ENCODE results near the gene TRAF7.
"Not testable (repeated sequence)": the region's sequence is repeated elsewhere in the genome, so short reads cannot be mapped to it uniquely, and the experiment has no call there.

Gene TRAF7

DNA sequence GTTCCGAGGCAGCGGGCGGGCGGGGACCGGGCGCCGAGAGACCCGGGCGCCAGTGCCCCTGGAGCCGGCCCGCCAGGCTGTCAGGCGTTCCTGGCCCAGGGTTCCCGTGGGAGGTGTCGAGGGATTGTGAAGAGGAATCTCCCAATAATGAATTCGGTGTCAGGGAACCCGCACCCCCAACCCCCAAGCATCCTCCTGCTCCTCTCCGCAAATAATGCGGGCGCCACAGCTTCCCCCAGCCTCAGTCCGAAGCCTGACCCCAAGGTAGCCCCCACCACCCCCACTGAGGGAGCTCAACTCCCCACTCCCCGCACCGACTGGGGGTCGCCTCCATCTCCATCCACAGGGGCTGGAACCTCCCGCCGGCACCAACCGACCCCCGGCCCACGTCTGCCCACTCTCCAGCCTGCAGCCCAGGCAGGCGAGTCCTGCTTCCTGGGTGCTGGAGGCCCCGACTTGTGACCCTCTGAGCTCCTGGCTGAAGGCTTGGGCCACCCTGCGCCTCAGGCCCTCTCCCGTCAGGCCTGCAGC is 41.5 kb downstream of the TRAF7 start:
- in situ Hi-C loops (cut with MboI; ENCODE audit: low sequenced_read_pairs), result no loop called here

DNA sequence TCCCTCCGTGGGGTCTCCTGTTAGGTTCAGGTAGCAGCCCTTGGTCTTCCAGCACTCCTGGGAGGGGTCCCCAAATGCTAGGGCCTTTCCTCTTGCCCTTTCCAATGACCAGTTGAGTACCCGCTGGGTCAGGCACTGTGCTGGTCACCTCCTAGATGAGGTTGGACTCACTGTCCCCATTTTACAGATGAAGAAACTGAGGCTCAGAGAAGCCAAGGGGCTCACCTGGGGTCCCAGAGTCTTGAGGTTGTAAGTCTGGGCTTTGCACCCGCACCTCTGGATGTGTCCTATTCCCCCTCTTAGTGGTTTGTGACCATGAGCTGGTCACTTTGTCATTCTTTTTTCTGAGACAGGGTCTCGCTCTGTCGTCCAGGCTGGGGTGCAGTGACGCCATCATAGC is 42.2 kb downstream of the TRAF7 start:
- in situ Hi-C loops (cut with MboI; ENCODE audit: low sequenced_read_pairs), result no loop called here

DNA sequence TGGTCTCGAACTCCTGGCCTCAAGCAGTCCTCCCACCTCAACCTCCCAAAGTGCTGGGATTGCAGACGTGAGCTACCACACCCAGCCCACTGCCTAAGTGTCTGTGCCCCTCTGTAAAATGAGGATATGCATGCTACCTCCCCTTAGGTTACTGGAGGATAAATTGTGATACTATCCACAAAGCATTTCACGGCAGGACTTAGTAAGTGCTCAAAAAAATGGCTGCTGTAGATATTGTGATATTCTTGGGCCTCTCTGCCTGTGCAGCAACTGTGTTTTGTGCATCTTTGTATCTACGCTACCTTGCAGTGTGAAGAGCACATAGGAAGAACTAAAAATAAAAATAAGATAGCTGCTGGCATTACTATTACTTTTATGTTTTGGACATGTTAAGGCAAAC is 42.7 kb downstream of the TRAF7 start:
- in situ Hi-C loops (cut with MboI; ENCODE audit: low sequenced_read_pairs), result no loop called here

DNA sequence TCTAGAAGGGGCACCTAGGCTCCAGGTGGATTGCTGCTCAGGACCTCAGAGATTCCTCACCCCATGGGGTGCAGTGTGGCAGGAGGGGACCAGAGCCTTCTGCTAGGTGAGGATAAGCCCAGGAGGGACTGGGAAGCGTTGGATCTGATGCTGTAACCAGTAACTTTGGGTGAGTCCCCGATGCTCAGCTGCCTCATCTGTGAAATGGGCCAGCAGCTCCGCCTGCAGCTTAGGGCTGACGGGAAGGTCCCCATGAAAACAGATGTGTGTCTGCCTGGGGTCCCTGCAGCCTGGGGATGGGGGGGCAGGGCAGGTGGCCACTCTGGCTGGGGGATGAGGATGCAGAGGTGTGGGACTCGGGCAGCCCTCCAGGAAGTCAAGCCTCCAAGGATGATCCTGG is 43.5 kb downstream of the TRAF7 start:
- in situ Hi-C loops (cut with MboI; ENCODE audit: low sequenced_read_pairs), result no loop called here

DNA sequence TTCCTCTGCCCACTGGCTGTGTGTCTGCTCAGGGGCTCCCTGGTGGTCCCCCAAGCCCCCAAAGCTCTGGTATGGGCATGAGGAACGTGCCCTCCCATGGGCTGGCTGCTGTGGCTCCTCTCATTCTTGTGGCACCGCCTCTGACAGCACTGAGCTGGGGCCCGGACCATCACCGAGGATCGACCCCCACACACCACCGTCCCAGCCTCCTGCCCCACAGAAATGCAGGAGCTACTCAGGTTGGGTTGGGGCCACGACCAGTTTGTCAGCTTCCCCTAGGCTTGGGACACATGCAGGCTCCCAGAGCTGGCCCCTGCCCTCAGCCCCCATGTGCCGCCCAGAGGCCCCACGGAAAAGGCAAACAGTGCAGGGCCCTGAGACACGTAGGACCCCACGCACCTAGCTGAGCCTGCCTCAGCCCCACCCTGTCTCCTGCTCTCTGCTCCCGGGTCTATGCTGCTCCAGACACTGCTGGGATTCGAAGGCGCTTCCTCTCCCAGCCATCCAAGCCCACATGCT is 44.1 kb downstream of the TRAF7 start:
- in situ Hi-C loops (cut with MboI; ENCODE audit: low sequenced_read_pairs), result no loop called here

- in situ Hi-C loops (cut with MboI; ENCODE audit: low sequenced_read_pairs), result no loop called here
Measured at GRCh38 chr16:2200313-2200712, 44.7 kb downstream of the TRAF7 start.

GRCh38 chr16:2203119-2203688 is 47.6 kb downstream of the TRAF7 start:
- in situ Hi-C loops (cut with MboI; ENCODE audit: low sequenced_read_pairs), result not testable (repeated sequence)

DNA sequence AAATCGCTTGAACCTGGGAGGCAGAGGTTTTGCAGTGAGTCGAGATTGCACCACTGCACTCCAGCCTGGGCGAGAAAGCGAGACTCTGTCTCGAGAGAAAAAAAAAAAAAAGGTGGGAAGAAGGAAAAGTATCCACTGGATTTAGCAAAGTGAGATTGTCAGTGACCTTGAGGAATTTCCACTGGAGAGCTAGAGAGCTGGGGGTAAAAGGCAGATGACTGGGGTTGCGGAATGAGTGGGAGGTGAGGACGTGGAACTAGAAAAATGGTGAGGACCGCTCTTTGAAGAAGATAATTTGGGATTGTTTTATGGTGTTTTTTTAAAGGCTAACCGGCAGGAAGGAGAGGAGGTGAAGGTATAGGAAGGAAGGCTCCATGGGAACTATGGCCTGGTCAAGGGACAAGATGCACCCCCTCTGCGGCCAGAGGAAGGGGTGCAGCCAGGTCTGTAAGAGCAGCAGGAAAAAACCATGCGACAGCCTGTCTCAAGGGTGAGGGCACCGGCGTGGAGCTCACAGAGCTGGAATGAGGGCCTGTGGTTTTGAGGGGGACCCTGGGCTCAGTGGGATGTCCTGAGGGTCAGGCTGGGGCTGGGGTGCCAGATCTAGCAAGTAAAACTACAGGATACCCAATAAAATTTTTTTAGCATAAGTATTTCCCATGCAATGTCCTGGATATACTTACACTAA is 49.0 kb downstream of the TRAF7 start:
- in situ Hi-C loops (cut with MboI; ENCODE audit: low sequenced_read_pairs), result no loop called here

- in situ Hi-C loops (cut with MboI; ENCODE audit: low sequenced_read_pairs), result no loop called here
Measured at GRCh38 chr16:2205104-2205966, 49.8 kb downstream of the TRAF7 start, which contains the start of gene MLST8. TSS of gene MLST8 (plus strand) at chr16:2205454. CDS start at chr16:2206086, 632 bp downstream.

- in situ Hi-C loops (cut with MboI; ENCODE audit: low sequenced_read_pairs), result no loop called here
Measured at GRCh38 chr16:2205967-2206313, 50.4 kb downstream of the TRAF7 start.

- in situ Hi-C loops (cut with MboI; ENCODE audit: low sequenced_read_pairs), result no loop called here
Measured at GRCh38 chr16:2206420-2206779, 50.8 kb downstream of the TRAF7 start.

GRCh38 chr16:2206780-2207433 is 51.3 kb downstream of the TRAF7 start:
- in situ Hi-C loops (cut with MboI; ENCODE audit: low sequenced_read_pairs), result no loop called here

DNA sequence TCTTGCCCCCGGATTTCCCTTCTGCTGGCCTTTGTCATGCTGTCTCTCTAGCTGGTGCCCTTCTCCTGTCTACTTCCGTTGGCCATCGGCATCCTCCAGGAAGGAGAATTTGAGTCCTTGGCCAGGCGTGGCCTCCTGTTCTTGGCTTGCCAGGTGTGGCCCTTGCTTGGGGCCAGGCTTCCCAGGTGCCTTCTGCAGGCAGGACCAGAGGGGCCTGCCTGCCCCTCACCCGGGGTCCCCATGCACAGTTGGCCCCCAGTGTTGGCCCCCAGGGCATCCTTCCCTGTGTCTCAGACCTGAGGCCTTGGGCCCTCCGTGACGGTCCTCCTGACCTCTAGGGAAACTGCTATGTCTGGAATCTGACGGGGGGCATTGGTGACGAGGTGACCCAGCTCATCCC is 52.3 kb downstream of the TRAF7 start:
- in situ Hi-C loops (cut with MboI; ENCODE audit: low sequenced_read_pairs), result no loop called here

GRCh38 chr16:2208308-2208707 is 52.7 kb downstream of the TRAF7 start:
- in situ Hi-C loops (cut with MboI; ENCODE audit: low sequenced_read_pairs), result no loop called here

DNA sequence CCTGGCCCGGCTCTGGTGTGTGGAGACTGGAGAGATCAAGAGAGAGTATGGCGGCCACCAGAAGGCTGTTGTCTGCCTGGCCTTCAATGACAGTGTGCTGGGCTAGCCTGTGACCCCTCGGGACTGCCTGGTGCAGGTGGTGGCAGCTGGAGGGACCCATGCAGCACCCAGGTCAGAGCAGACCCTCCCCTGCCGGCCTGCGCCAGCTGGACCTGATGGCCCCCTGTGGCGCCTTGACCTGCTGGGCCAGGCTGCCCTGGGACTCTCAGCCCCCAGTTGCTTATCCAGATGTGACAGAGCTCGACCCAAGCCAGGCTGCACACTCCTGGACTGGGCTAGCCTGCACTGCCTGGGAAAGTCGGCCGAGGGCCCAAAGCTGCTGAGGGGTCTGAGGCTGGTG is 53.2 kb downstream of the TRAF7 start:
- in situ Hi-C loops (cut with MboI; ENCODE audit: low sequenced_read_pairs), result no loop called here

DNA sequence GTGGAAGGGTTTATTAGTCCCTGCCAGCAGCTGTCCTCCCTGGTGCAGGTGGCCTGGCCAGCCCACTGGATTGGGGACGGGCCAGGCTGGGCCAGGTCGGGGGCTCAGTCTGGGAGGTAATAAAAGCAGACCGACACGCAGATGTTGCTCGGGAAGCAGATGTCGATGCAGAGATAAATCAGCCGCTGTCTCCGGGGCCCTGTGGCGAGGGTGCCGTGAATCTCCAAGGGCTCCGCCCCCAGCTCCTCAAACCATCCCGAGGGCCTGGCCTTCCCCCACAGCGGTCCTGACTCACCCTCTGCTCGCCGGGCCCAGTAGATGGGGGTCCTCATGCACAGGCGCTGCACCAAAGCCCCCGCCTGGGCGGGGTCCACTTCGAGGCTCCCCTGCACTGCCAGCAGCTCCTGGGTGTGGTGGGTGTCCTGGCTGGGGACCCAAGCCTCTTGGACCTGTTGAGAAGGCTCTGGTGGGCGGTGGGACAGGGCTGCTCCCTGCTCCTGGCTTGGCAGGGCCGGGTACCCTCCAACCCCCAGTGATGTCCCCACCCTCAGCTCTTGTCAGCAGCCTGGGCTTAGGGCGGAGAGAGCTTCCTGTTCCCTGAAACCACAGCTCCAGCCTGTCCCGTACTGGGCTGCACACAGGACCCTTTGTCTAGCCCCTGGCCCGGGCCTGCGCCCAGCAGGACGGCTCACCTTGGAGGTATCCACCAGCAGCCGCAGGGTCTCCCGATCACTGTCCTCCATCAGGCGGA is 53.9 kb downstream of the TRAF7 start:
- in situ Hi-C loops (cut with MboI; ENCODE audit: low sequenced_read_pairs), result no loop called here

DNA sequence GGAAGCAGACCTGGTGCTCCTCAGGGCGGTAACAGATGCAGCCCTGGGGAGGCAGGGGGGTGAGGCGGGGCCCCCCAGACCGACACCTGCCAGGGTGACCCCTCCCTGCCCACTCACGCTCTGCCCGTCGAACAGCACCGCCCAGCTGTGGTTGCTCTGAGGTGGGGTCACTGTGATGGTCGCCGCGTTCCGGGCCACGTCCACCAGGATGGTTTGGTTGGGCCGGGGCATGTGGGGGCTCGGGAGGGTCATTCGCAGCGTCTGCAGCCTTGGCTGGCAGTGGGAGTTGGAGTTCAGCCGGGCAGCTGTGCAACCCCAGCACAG is 54.4 kb downstream of the TRAF7 start:
- in situ Hi-C loops (cut with MboI; ENCODE audit: low sequenced_read_pairs), result no loop called here

DNA sequence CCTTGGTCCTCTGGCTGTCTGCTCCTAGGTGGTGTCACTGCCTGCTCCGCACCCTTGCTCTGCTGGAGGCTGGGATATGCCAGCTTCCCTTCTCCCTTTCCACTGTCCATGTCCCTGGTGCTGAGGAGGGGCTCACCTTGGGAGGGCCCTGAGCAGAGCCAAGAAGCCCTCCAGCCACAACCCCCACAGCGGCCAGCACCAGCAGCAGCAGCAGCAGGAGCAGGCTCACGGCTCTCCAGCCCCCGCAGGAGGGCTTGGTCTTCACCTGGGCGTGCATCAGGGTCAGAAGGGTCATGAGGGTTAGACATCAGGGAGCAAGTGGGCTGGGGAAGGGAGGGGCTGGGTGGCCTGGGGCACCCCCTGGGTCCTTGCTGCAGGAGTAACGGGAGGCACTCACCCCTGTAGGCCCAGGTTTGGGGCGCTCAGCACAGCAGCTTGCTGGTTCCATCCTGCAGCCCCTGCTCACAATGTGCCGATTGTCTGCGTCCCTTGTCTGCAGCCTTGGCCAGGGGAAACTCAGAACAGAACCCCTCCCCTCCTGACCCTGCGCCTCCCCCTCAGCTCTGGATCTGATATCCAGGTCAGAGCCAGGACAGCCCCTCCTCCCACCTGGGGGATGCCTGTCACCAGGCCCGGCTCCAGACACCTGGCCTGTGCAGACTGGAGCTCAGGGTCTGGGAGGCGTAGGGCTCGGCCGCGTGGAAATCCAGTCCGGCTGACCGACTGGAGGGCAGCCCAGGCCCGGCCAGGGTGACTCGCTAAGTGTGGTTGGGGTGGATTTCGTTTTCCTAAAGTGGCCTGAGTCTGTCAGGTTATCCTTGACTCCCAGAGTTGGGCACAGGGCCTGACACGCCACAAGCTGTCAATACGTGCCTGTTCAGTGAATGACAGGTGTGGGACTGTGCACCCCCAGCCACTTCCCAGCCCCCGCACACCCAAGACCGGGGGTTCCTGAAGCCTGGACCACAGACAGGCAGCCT is 55.1 kb downstream of the TRAF7 start, which contains the start of gene BRICD5:
BRICD5 (minus strand) TSS at position 478 of the 980 bp plus-strand sequence; CDS start at position 448, 30 bp downstream.
- in situ Hi-C loops (cut with MboI; ENCODE audit: low sequenced_read_pairs), result no loop called here

GRCh38 chr16:2211923-2212347 is 56.4 kb downstream of the TRAF7 start:
- in situ Hi-C loops (cut with MboI; ENCODE audit: low sequenced_read_pairs), result no loop called here
